H1 (cell line): ENCODE data around the gene CNGB1. TPM values are rescaled to one million over a fixed set of nuclear protein-coding genes. Genes with fewer than 3 reads are reported as not detected.
A peak's percentile ranks its signal among the peaks of the same experiment; 100 is the strongest.

ENCODE experiments used
- CTCF ChIA-PET: fragments of 300-600 bp; sonication (Branson Sonifier 250); formaldehyde crosslinking; loops from one replicate; lab custom pipeline; 2021; ENCODE audit not compliant: partially characterized antibody; lab: Charles Lee
- POLR2A ChIA-PET: fragments of 300-600 bp; sonication (Branson Sonifier 250); formaldehyde crosslinking; loops from one replicate; lab custom pipeline; 2021; ENCODE audit warnings: inconsistent platforms; ENCODE audit not compliant: partially characterized antibody; lab: Charles Lee
- DNase-seq, 2 experiments: peaks; one replicate each; pipeline versions ENCODE4 v3.0.0 to v3.0.0-alpha.2; 2010 to 2022; ENCODE audit warnings: low spot score in 2 of 2, low read depth in 1 of 2, mixed read lengths in 1 of 2
- FAIRE-seq: peaks from 2 replicates; lab custom pipeline; 2011; peaks lifted over from hg19 to GRCh38; lab: Jason Lieb, UNC
- H2AFZ ChIP-seq: 2 replicates; pipeline ENCODE4 v1.8.1; 2012; ENCODE audit warnings: low read length, inconsistent platforms
- H2AK5ac ChIP-seq: 2 replicates; pipeline ENCODE4 v1.6.1; 2013; ENCODE audit warnings: low read depth, low read length
- H2BK120ac ChIP-seq: replicated peaks from 2 replicates; pipeline ENCODE3; 2013; ENCODE audit warnings: low read depth, low read length, inconsistent platforms
- H2BK12ac ChIP-seq: 2 replicates; pipeline ENCODE4 v1.6.1; 2013; ENCODE audit warnings: low read depth, low read length
- H2BK15ac ChIP-seq: 2 replicates; pipeline ENCODE4 v1.6.1; 2013; ENCODE audit warnings: low read length
- H2BK20ac ChIP-seq: 2 replicates; pipeline ENCODE4 v1.6.1; 2013; ENCODE audit warnings: low read length
- H2BK5ac ChIP-seq: 2 replicates; pipeline ENCODE4 v1.6.1; 2013; ENCODE audit warnings: low read depth, low read length
- H3K14ac ChIP-seq: 2 replicates; pipeline ENCODE4 v1.6.1; 2013; ENCODE audit warnings: inconsistent platforms; ENCODE audit not compliant: insufficient read length
- H3K18ac ChIP-seq: 2 replicates; pipeline ENCODE4 v1.6.1; 2013; ENCODE audit warnings: low read length; ENCODE audit errors: extremely low read depth
- H3K23ac ChIP-seq: 2 replicates; pipeline ENCODE4 v1.6.1; 2013; ENCODE audit warnings: inconsistent platforms; ENCODE audit not compliant: insufficient read length
- H3K23me2 ChIP-seq: 2 replicates; pipeline ENCODE4 v1.6.1; 2013; ENCODE audit warnings: low read depth, low read length
- H3K27ac ChIP-seq: 2 replicates; pipeline ENCODE4 v1.6.1; 2011; ENCODE audit warnings: low read depth, low read length, inconsistent platforms
- H3K27me3 ChIP-seq, 4 experiments: replicated peaks in 1 of 4; 1 replicate in 1 of 4; 2 replicates in 3 of 4; pipeline versions ENCODE4 v1.6.1 to v1.8.1; 2011 to 2013; ENCODE audit warnings: low read length in 3 of 4, mild to moderate bottlenecking in 3 of 4, inconsistent platforms in 2 of 4, mixed read lengths in 2 of 4, moderate library complexity in 1 of 4; ENCODE audit not compliant: control insufficient read depth in 3 of 4, insufficient read depth in 3 of 4; ENCODE audit errors: extremely low read depth in 1 of 4
- H3K36me3 ChIP-seq, 4 experiments: 2 replicates each; pipeline versions ENCODE4 v1.6.1 to v1.8.1; 2011 to 2013; ENCODE audit warnings: mild to moderate bottlenecking in 4 of 4, low read length in 3 of 4, moderate library complexity in 2 of 4, control low read depth in 1 of 4, inconsistent platforms in 1 of 4; ENCODE audit not compliant: insufficient read depth in 4 of 4, control insufficient read depth in 2 of 4
- H3K4ac ChIP-seq: replicated peaks from 2 replicates; pipeline ENCODE3; 2013; ENCODE audit warnings: low read length, low read depth, mixed read lengths, inconsistent platforms; ENCODE audit not compliant: insufficient read length
- H3K4me1 ChIP-seq, 4 experiments: replicated peaks in 1 of 4; 1 replicate in 1 of 4; 2 replicates in 3 of 4; pipeline versions ENCODE4 v1.6.1 to v1.8.1; 2011 to 2013; ENCODE audit warnings: low read length in 3 of 4, inconsistent platforms in 2 of 4, mixed read lengths in 1 of 4; ENCODE audit not compliant: insufficient read depth in 4 of 4, control insufficient read depth in 3 of 4
- H3K4me2 ChIP-seq, 2 experiments: 2 replicates each; pipeline versions ENCODE4 v1.6.1 to v1.8.1; 2011 to 2013; ENCODE audit warnings: low read depth in 2 of 2, low read length in 2 of 2, control low read depth in 1 of 2, inconsistent platforms in 1 of 2, mild to moderate bottlenecking in 1 of 2; ENCODE audit not compliant: insufficient read depth in 1 of 2
- H3K4me3 ChIP-seq, 4 experiments: fragments of 200-600, 300-600 bp in 1 of 4; sonication (generic), shearing (Covaris generic), sonication (Bioruptor Twin) in 1 of 4; 2 replicates each; pipeline versions ENCODE4 v1.5.1 to v1.8.1; 2011 to 2016; ENCODE audit warnings: low read length in 4 of 4, low read depth in 3 of 4, control low read depth in 2 of 4, inconsistent platforms in 2 of 4, mild to moderate bottlenecking in 2 of 4, mixed read lengths in 1 of 4, moderate library complexity in 1 of 4; ENCODE audit not compliant: insufficient read depth in 2 of 4; ENCODE audit errors: extremely low read depth in 1 of 4
- H3K56ac ChIP-seq: replicated peaks from 2 replicates; pipeline ENCODE3; 2013; ENCODE audit warnings: low read depth, mild to moderate bottlenecking, mixed read lengths, low read length, inconsistent platforms; ENCODE audit not compliant: insufficient read length
- H3K79me1 ChIP-seq: 2 replicates; pipeline ENCODE4 v1.6.1; 2013; ENCODE audit warnings: low read depth, low read length, control low read depth
- H3K79me2 ChIP-seq, 2 experiments: 2 replicates each; pipeline versions ENCODE4 v1.6.1 to v1.8.1; 2012 to 2013; ENCODE audit warnings: low read length in 2 of 2, mild to moderate bottlenecking in 2 of 2, inconsistent platforms in 1 of 2; ENCODE audit not compliant: insufficient read depth in 2 of 2, control insufficient read depth in 1 of 2
- H3K9ac ChIP-seq, 4 experiments: replicated peaks in 1 of 4; 1 replicate in 1 of 4; 2 replicates in 3 of 4; pipeline versions ENCODE4 v1.6.1 to v1.8.1; 2011 to 2013; ENCODE audit warnings: low read depth in 3 of 4, low read length in 3 of 4, control low read depth in 2 of 4, mild to moderate bottlenecking in 2 of 4, moderate library complexity in 2 of 4, inconsistent platforms in 1 of 4; ENCODE audit errors: extremely low read depth in 1 of 4
- H3K9me3 ChIP-seq, 2 experiments: 2 replicates each; pipeline versions ENCODE4 v1.6.1 to v1.8.1; 2012 to 2013; ENCODE audit warnings: mild to moderate bottlenecking in 2 of 2, moderate library complexity in 2 of 2, control low read depth in 1 of 2, inconsistent platforms in 1 of 2, low read depth in 1 of 2, low read length in 1 of 2, mixed read lengths in 1 of 2; ENCODE audit not compliant: insufficient read depth in 2 of 2
- H4K20me1 ChIP-seq, 2 experiments: replicated peaks in 1 of 2; 2 replicates each; pipeline versions ENCODE3 to v1.8.1; 2011 to 2013; ENCODE audit warnings: inconsistent platforms in 2 of 2, low read length in 2 of 2, mild to moderate bottlenecking in 1 of 2; ENCODE audit not compliant: insufficient read depth in 2 of 2, control insufficient read depth in 1 of 2
- H4K5ac ChIP-seq: 2 replicates; pipeline ENCODE4 v1.6.1; 2013; ENCODE audit warnings: low read length, low read depth, mixed read lengths, inconsistent platforms; ENCODE audit not compliant: insufficient read length
- H4K8ac ChIP-seq: 2 replicates; pipeline ENCODE4 v1.8.0; 2013; ENCODE audit warnings: mild to moderate bottlenecking, moderate library complexity, low read length, inconsistent platforms; ENCODE audit not compliant: insufficient read depth; ENCODE audit errors: extremely low read depth
- H4K91ac ChIP-seq: replicated peaks from 2 replicates; pipeline ENCODE3; 2013; ENCODE audit warnings: low read length, mixed read lengths, inconsistent platforms; ENCODE audit not compliant: insufficient read length
- CBX8 ChIP-seq: fragments of 300-800, 300-1000 bp; sonication (generic); IDR thresholded peaks from 2 replicates; pipeline ENCODE4 v1.7.1; 2016; ENCODE audit warnings: low read depth, low read length, borderline replicate concordance
- RXRA ChIP-seq: IDR thresholded peaks from 2 replicates; pipeline ENCODE4 v1.6.1; 2011; ENCODE audit warnings: low read depth, mild to moderate bottlenecking, low read length, moderate library complexity; ENCODE audit not compliant: insufficient read depth
- WGBS, 2 experiments: shearing (Covaris generic) in 1 of 2; methylation state at CpG; one replicate each; pipeline versions ENCODE4 v1.1.6 to v1.1.7; 2013 to 2015; ENCODE audit warnings: low lambda C conversion rate in 2 of 2, mixed read lengths in 2 of 2, inconsistent platforms in 1 of 2, low coverage in 1 of 2, missing lambda C conversion rate in 1 of 2; ENCODE audit not compliant: insufficient replicate concordance in 2 of 2, insufficient coverage in 1 of 2, insufficient read length in 1 of 2; ENCODE audit errors: extremely low coverage in 1 of 2, missing lambda C conversion rate in 1 of 2; 5-methylcytosine and 5-hydroxymethylcytosine counted together
- polyA plus RNA-seq, 7 experiments: library from polyadenylated mRNA; depleted of rRNA in 3 of 7; stranded (reverse) in 5 of 7; unstranded in 2 of 7; fragments of >200 nt in 5 of 7; fragments of 200-250 nt in 2 of 7; gene quantifications; 1 replicate in 5 of 7; 2 replicates in 1 of 7; 4 replicates in 1 of 7; pipeline versions ENCODE4 v1.2.1 to v1.2.3, GENCODE V29; 2011 to 2013; ENCODE audit warnings: missing spikeins in 2 of 7, mixed read lengths in 2 of 7
- total RNA-seq: library from RNA; stranded (reverse); fragmentation: NEBNext Ultra II Directional; extraction: Animal tissue kit (Norgen Biotek cat#: 25700); gene quantifications from 2 replicates; pipeline ENCODE4 v1.2.1, GENCODE V29; 2021

The CNGB1 gene
- total and polyA plus RNA-seq, 2 of the 8 experiments (the other 6 are each of a cell fraction or from before 2014, with no cell fraction given), result not detected

DNA sequence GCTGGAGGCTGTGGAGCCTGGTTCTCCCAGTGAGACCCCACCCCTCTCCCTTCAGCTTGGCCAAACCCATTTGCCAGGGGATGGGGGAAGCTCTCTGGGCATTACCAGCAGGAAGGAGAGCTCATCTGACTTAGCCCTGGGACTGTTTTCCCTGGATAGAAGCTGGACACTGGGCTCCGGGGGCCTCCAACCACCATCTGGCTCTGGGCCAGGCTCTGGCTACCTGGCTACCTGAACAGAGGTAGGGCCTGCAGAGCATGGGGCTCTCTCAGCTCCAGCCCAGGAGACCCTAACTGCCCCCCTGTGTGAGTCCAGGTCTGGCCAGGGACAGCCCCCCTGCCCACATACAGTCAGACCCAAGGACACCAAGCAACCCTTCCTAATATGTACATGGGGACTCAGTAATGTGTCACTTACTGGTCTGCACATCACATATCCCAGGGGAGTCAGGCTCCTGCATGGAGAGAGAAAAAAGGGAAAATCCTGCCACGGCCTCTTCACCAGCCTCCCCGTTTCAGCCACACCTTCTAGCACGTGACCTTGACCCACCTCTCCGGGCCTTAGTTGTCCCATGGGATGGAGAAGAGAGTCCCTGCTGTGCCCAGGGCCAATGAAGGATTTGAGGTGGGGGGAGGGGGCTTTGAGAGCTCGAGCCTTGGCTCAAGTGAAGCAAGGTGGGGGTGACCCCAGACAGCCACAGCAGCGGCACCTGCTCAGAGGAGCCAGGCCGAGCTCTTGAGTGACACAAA lies 13.8 kb downstream of the CNGB1 start:
- 91% methylated on average over 7 of the region's 8 CpGs; no CpG with 5 or more reads in 1 of the 2 experiments for WGBS, 2 experiments
- H3K56ac ChIP-seq, result no peak overlapping the region
- CTCF ChIA-PET, result interaction anchor here (0.8 to 5.6 kb wide), 15 partner anchors 8 to 380 kb away, joined by 3 to 40 read pairs (median 4); no protein-coding TSS in a partner anchor
- no peak overlapping the region for H3K9ac ChIP-seq
- no peak overlapping the region for H2BK20ac ChIP-seq
- TF ChIP-seq RXRA (no peak), CBX8 (no peak)
- H3K4me2 ChIP-seq, result no peak overlapping the region
- no peak overlapping the region for H4K5ac ChIP-seq
- POLR2A ChIA-PET, result interaction anchor here (0.6 to 1.2 kb wide), 4 partner anchors 28 to 266 kb away, joined by 3 to 4 read pairs (median 3); partner anchors contain the start of gene KATNB1
- H2AFZ ChIP-seq, result no peak overlapping the region
- no peak overlapping the region for H4K8ac ChIP-seq
- no peaks in the 10 kb centered on the region for H3K27me3 ChIP-seq
- no peak overlapping the region for H2AK5ac ChIP-seq
- H2BK15ac ChIP-seq, result peak overlapping the region; percentile 40
- H3K36me3 ChIP-seq, result no peaks in the 10 kb centered on the region
- no peak overlapping the region for H3K23ac ChIP-seq
- no peak for DNase-seq
- no peak overlapping the region for H4K91ac ChIP-seq
- H3K4me3 ChIP-seq, result no peak overlapping the region
- H3K4me1 ChIP-seq, result peaks cover 0 to 10% (median 5%) of the 10 kb centered on the region in 4 experiments; a peak in 6 of 7 replicates
- FAIRE-seq, result no peak
- H3K79me1 ChIP-seq, result no peaks in the 10 kb centered on the region
- no peak overlapping the region for H3K14ac ChIP-seq
- no peaks in the 10 kb centered on the region for H3K9me3 ChIP-seq
- H3K79me2 ChIP-seq, result no peaks in the 10 kb centered on the region
- H3K4ac ChIP-seq, result no peak overlapping the region
- no peak overlapping the region for H2BK12ac ChIP-seq
- no peak overlapping the region for H2BK120ac ChIP-seq
- no peak overlapping the region for H3K18ac ChIP-seq
- H3K23me2 ChIP-seq, result no peaks in the 10 kb centered on the region
- no peak overlapping the region for H2BK5ac ChIP-seq
- H4K20me1 ChIP-seq, result no peaks in the 10 kb centered on the region
- no peak overlapping the region for H3K27ac ChIP-seq
